ENCODE measurements around the gene TMEM30A.

The TMEM30A gene

GRCh38 chr6:75307364-75308004, 22.9 kb upstream of the TMEM30A start:
- peaks cover 11% of the 10 kb centered on the region for H3K4me1 ChIP-seq (ENCODE audit: control insufficient read depth, low read depth, low read length)
- no peak overlapping the region for H3K4me3 ChIP-seq (ENCODE audit: low read length)
- no peak overlapping the region for H3K27ac ChIP-seq (ENCODE audit: low read length)
- no peaks in the 10 kb centered on the region for H3K27me3 ChIP-seq (ENCODE audit: control insufficient read depth, insufficient read depth, low read length)
- no peak overlapping the region for H3K9ac ChIP-seq (ENCODE audit: low read length)
- no peaks in the 10 kb centered on the region for H3K36me3 ChIP-seq (ENCODE audit: control insufficient read depth, low read depth, low read length)
- H3K9me3 ChIP-seq (ENCODE audit: control insufficient read depth, low read depth, low read length) = no peaks in the 10 kb centered on the region

DNA sequence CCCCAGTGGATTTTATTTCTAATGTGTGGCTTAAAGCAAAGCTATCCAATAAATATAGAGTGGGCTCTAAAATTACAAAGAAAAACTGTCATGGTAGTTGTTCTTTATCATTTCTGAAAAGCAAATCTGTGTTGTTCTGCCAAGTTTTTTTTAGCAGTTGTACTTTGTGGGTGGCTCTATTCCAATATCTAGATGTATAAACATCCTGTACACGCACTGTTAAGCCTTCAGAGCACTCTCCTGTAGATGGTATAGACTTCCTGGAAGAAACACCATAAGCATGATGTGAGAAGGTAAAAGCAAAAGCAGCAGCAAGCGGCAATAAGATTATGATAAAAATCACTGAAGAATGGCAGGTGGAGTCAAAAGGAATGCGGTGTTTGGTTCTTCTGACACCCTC, 21.5 kb upstream of the TMEM30A start:
- H3K4me3 ChIP-seq (ENCODE audit: low read length) = no peak overlapping the region
- peaks cover 11% of the 10 kb centered on the region for H3K4me1 ChIP-seq (ENCODE audit: control insufficient read depth, low read depth, low read length)
- no peak overlapping the region for H3K27ac ChIP-seq (ENCODE audit: low read length)
- H3K36me3 ChIP-seq (ENCODE audit: control insufficient read depth, low read depth, low read length) = no peaks in the 10 kb centered on the region
- H3K9me3 ChIP-seq (ENCODE audit: control insufficient read depth, low read depth, low read length) = no peaks in the 10 kb centered on the region
- no peak overlapping the region for H3K9ac ChIP-seq (ENCODE audit: low read length)
- no peaks in the 10 kb centered on the region for H3K27me3 ChIP-seq (ENCODE audit: control insufficient read depth, insufficient read depth, low read length)

GRCh38 chr6:75305573-75305972, 21.0 kb upstream of the TMEM30A start:
- peaks cover 11% of the 10 kb centered on the region for H3K4me1 ChIP-seq (ENCODE audit: control insufficient read depth, low read depth, low read length)
- H3K27ac ChIP-seq (ENCODE audit: low read length) = no peak overlapping the region
- no peaks in the 10 kb centered on the region for H3K27me3 ChIP-seq (ENCODE audit: control insufficient read depth, insufficient read depth, low read length)
- no peak overlapping the region for H3K9ac ChIP-seq (ENCODE audit: low read length)
- no peaks in the 10 kb centered on the region for H3K36me3 ChIP-seq (ENCODE audit: control insufficient read depth, low read depth, low read length)
- no peak overlapping the region for H3K4me3 ChIP-seq (ENCODE audit: low read length)
- no peaks in the 10 kb centered on the region for H3K9me3 ChIP-seq (ENCODE audit: control insufficient read depth, low read depth, low read length)

DNA sequence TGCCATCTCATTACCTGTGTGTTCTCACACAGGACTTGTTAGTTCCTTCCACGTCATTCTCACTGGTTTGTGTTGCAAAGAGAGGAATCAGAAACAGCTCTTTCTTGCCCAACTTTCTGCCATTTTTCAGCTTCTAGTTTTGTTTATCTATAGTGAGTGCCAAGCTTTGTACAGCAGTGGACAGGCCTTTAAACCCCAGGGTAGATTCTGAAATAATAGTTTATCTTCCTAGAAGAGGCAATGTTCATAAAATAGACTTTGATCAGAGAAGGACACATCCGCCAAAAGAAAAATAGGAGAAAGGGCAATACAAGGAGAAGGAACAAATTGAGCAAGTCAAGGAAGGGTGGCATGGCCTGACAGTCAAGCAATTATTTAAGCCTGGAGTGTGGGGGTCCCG, 17.7 kb upstream of the TMEM30A start:
- Histone ChIP-seq H3K27me3 (ENCODE audit: control insufficient read depth, insufficient read depth, low read length) (no peaks in the 10 kb centered on the region), H3K36me3 (ENCODE audit: control insufficient read depth, low read depth, low read length) (no peaks in the 10 kb centered on the region), H3K9ac (ENCODE audit: low read length) (no peak overlapping the region), H3K9me3 (ENCODE audit: control insufficient read depth, low read depth, low read length) (no peaks in the 10 kb centered on the region), H3K4me3 (ENCODE audit: low read length) (no peak overlapping the region), H3K27ac (ENCODE audit: low read length) (no peak overlapping the region), H3K4me1 (ENCODE audit: control insufficient read depth, low read depth, low read length) (peaks cover 6% of the 10 kb centered on the region)

DNA sequence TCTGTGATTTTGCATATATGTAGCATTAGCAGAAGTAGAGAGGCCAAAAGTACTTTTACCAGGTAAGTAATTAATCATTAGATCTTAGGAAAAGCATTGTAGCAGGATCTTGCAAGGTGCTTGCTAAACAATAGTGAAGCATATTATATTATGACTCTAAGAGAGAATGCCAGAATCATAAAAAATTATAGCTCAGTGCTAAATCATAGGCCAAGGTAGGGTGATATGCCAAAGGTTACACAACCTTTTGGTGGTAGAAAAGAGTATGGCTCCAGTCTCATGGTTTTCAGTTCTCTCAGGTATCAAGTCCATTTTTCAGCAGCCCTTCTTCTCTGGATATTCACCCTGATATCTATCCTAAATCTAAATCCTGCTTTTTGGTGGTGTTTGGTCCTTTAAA, 16.9 kb upstream of the TMEM30A start:
- no peak overlapping the region for H3K4me3 ChIP-seq (ENCODE audit: low read length)
- H3K27me3 ChIP-seq (ENCODE audit: control insufficient read depth, insufficient read depth, low read length) = no peaks in the 10 kb centered on the region
- no peak overlapping the region for H3K9ac ChIP-seq (ENCODE audit: low read length)
- H3K4me1 ChIP-seq (ENCODE audit: control insufficient read depth, low read depth, low read length) = peaks cover 6% of the 10 kb centered on the region
- no peaks in the 10 kb centered on the region for H3K36me3 ChIP-seq (ENCODE audit: control insufficient read depth, low read depth, low read length)
- H3K27ac ChIP-seq (ENCODE audit: low read length) = no peak overlapping the region
- H3K9me3 ChIP-seq (ENCODE audit: control insufficient read depth, low read depth, low read length) = no peaks in the 10 kb centered on the region

GRCh38 chr6:75301088-75301487, 16.5 kb upstream of the TMEM30A start:
- H3K27ac ChIP-seq (ENCODE audit: low read length) = no peak overlapping the region
- peaks cover 6% of the 10 kb centered on the region for H3K4me1 ChIP-seq (ENCODE audit: control insufficient read depth, low read depth, low read length)
- no peaks in the 10 kb centered on the region for H3K36me3 ChIP-seq (ENCODE audit: control insufficient read depth, low read depth, low read length)
- H3K9me3 ChIP-seq (ENCODE audit: control insufficient read depth, low read depth, low read length) = no peaks in the 10 kb centered on the region
- H3K9ac ChIP-seq (ENCODE audit: low read length) = no peak overlapping the region
- H3K4me3 ChIP-seq (ENCODE audit: low read length) = no peak overlapping the region
- H3K27me3 ChIP-seq (ENCODE audit: control insufficient read depth, insufficient read depth, low read length) = no peaks in the 10 kb centered on the region

DNA sequence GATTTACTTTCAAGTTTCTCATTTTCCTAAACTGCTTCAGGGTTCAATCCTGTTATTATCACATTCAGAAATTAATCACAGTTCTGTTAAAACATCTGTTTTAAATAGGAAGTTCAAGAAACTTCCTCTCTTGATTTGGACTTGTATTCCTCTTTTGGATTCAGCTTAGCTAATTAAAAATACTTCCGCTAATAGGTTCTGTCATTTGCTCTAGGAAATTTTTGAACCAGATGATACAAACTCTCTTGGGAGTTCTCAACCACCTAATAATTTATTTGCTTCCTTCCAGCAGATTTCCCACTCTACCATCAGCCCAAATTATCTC, 15.9 kb upstream of the TMEM30A start:
- no peak overlapping the region for H3K27ac ChIP-seq (ENCODE audit: low read length)
- no peaks in the 10 kb centered on the region for H3K27me3 ChIP-seq (ENCODE audit: control insufficient read depth, insufficient read depth, low read length)
- H3K36me3 ChIP-seq (ENCODE audit: control insufficient read depth, low read depth, low read length) = no peaks in the 10 kb centered on the region
- H3K4me3 ChIP-seq (ENCODE audit: low read length) = no peak overlapping the region
- H3K9ac ChIP-seq (ENCODE audit: low read length) = no peak overlapping the region
- H3K4me1 ChIP-seq (ENCODE audit: control insufficient read depth, low read depth, low read length) = peaks cover 6% of the 10 kb centered on the region
- H3K9me3 ChIP-seq (ENCODE audit: control insufficient read depth, low read depth, low read length) = no peaks in the 10 kb centered on the region

DNA sequence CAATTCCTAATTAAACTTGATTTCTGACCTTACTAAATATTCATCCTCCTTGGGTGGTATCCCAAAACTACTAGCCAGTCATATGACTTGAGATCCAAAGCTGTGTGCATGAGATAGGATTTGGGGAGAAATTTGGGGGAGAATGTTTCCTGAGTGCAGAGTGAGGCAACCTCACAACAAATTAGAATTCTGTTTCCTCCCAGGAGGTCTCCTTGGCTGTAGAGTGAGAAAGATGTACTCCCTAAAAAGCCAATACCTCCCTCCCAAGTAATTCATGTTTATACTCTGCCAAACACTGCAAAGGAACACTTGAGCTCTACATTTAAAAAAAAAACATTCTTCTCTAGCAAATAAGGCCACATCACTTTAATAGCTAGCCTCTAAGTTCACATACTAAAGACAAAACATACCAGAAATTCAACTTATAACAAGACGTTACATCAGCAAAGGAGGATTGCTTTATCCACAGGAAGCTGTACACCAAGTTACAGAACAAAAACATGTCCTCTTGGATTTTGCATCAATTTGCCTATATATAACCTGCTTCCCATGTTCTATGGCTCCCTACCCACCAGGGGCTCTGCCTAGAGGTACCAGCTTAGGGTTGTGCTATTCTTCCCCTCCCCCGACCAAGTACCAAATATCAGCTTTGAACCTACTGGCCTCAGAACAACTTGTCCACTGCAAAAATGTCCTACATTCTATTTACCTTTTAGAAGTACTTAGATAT, 15.4 kb upstream of the TMEM30A start:
- Histone ChIP-seq H3K36me3 (ENCODE audit: control insufficient read depth, low read depth, low read length) (no peaks in the 10 kb centered on the region), H3K4me3 (ENCODE audit: low read length) (no peak overlapping the region), H3K4me1 (ENCODE audit: control insufficient read depth, low read depth, low read length) (peaks cover 6% of the 10 kb centered on the region), H3K9ac (ENCODE audit: low read length) (no peak overlapping the region), H3K27me3 (ENCODE audit: control insufficient read depth, insufficient read depth, low read length) (no peaks in the 10 kb centered on the region), H3K27ac (ENCODE audit: low read length) (no peak overlapping the region), H3K9me3 (ENCODE audit: control insufficient read depth, low read depth, low read length) (no peaks in the 10 kb centered on the region)

GRCh38 chr6:75296811-75297779, 12.5 kb upstream of the TMEM30A start:
- H3K9me3 ChIP-seq (ENCODE audit: control insufficient read depth, low read depth, low read length) = no peaks in the 10 kb centered on the region
- H3K27ac ChIP-seq (ENCODE audit: low read length) = no peak overlapping the region
- H3K4me3 ChIP-seq (ENCODE audit: low read length) = no peak overlapping the region
- H3K9ac ChIP-seq (ENCODE audit: low read length) = no peak overlapping the region
- H3K4me1 ChIP-seq (ENCODE audit: control insufficient read depth, low read depth, low read length) = peaks cover 6% of the 10 kb centered on the region
- H3K27me3 ChIP-seq (ENCODE audit: control insufficient read depth, insufficient read depth, low read length) = no peaks in the 10 kb centered on the region
- no peaks in the 10 kb centered on the region for H3K36me3 ChIP-seq (ENCODE audit: control insufficient read depth, low read depth, low read length)

- H3K9me3 ChIP-seq (ENCODE audit: control insufficient read depth, low read depth, low read length) = no peaks in the 10 kb centered on the region
- no peak overlapping the region for H3K27ac ChIP-seq (ENCODE audit: low read length)
- H3K36me3 ChIP-seq (ENCODE audit: control insufficient read depth, low read depth, low read length) = no peaks in the 10 kb centered on the region
- H3K27me3 ChIP-seq (ENCODE audit: control insufficient read depth, insufficient read depth, low read length) = no peaks in the 10 kb centered on the region
- H3K4me3 ChIP-seq (ENCODE audit: low read length) = no peak overlapping the region
- H3K9ac ChIP-seq (ENCODE audit: low read length) = no peak overlapping the region
- H3K4me1 ChIP-seq (ENCODE audit: control insufficient read depth, low read depth, low read length) = peaks cover 15% of the 10 kb centered on the region
These were observed 8.0 kb upstream of the TMEM30A start for GRCh38 chr6:75292555-75292954.

DNA sequence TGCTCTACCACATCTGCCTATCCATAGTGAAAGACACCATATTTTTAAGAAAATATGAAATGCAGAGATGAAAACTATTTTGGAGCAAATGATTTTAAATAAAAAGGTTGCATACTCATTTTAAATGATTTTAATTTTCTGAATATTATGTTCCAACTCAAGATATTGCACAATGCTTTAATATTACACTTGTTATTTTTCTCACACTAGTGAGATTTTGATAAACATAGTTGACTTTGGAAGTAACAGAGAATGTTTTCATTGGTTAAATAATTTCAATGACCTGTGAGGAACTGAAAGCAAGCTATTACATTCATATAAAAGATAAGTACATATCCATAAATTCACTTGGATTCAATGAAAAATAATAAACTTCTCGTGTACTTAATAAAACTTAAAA, 7.2 kb upstream of the TMEM30A start:
- no peaks in the 10 kb centered on the region for H3K9me3 ChIP-seq (ENCODE audit: control insufficient read depth, low read depth, low read length)
- H3K27ac ChIP-seq (ENCODE audit: low read length) = no peak overlapping the region
- H3K36me3 ChIP-seq (ENCODE audit: control insufficient read depth, low read depth, low read length) = no peaks in the 10 kb centered on the region
- no peak overlapping the region for H3K4me3 ChIP-seq (ENCODE audit: low read length)
- no peaks in the 10 kb centered on the region for H3K27me3 ChIP-seq (ENCODE audit: control insufficient read depth, insufficient read depth, low read length)
- H3K4me1 ChIP-seq (ENCODE audit: control insufficient read depth, low read depth, low read length) = peaks cover 15% of the 10 kb centered on the region
- H3K9ac ChIP-seq (ENCODE audit: low read length) = no peak overlapping the region

Measured in iPS-18a (cell line).